Nephron (organoid): ENCODE measurements around the gene GPR39.
A peak's percentile ranks its signal among the peaks of the same experiment; 100 is the strongest.

Experiments
- H3K27ac Mint-ChIP-seq, 3 experiments: 2 replicates each; pipeline ENCODE4 v1.8.0; 2020; ENCODE audit warnings: mixed read lengths in 3 of 3, mild to moderate bottlenecking in 2 of 3, moderate library complexity in 1 of 3
- H3K27me3 Mint-ChIP-seq: 2 replicates; pipeline ENCODE4 v1.8.0; 2021; ENCODE audit warnings: low read depth, mild to moderate bottlenecking, moderate library complexity, mixed read lengths
- H3K36me3 Mint-ChIP-seq: 2 replicates; pipeline ENCODE4 v1.8.0; 2020; ENCODE audit warnings: low read depth, mixed read lengths
- H3K4me1 Mint-ChIP-seq: 2 replicates; pipeline ENCODE4 v1.8.0; 2020; ENCODE audit warnings: mixed read lengths
- H3K4me3 Mint-ChIP-seq, 3 experiments: 2 replicates each; pipeline ENCODE4 v1.8.0; 2020; ENCODE audit warnings: mild to moderate bottlenecking in 3 of 3, mixed read lengths in 3 of 3, moderate library complexity in 2 of 3
- H3K9me3 Mint-ChIP-seq: 2 replicates; pipeline ENCODE4 v1.8.0; 2020; ENCODE audit warnings: mixed read lengths
- TF ChIP-seq, protein P1 (sequence below), 3 experiments: fragments of 200-600 bp; sonication (generic); IDR thresholded peaks; one replicate each; pipeline ENCODE4 v1.5.0; 2021; ENCODE audit warnings: antibody characterized with exemption in 3 of 3; ENCODE audit not compliant: unreplicated experiment in 3 of 3

The GPR39 gene

DNA sequence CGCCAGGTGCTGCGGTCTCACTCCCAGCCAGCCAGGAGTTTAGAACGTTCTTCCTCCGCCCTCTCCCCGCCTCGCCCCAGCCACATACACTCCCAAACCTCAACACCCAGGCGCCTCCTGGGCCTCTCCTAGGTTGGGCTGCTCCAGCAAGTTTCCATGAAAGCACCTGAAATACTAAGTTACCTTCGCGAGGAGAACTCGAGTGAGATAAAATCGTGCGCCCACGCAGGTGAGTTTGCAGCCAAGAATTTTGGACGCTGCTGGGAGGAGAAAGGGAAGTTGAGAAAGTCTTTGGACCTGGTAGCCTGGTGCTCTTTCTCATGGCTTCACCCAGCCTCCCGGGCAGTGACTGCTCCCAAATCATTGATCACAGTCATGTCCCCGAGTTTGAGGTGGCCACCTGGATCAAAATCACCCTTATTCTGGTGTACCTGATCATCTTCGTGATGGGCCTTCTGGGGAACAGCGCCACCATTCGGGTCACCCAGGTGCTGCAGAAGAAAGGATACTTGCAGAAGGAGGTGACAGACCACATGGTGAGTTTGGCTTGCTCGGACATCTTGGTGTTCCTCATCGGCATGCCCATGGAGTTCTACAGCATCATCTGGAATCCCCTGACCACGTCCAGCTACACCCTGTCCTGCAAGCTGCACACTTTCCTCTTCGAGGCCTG is at the start of gene GPR39:
GPR39 (plus strand) TSS at position 83 of the 673 bp plus-strand sequence.
- TF ChIP-seq, protein P1, sequence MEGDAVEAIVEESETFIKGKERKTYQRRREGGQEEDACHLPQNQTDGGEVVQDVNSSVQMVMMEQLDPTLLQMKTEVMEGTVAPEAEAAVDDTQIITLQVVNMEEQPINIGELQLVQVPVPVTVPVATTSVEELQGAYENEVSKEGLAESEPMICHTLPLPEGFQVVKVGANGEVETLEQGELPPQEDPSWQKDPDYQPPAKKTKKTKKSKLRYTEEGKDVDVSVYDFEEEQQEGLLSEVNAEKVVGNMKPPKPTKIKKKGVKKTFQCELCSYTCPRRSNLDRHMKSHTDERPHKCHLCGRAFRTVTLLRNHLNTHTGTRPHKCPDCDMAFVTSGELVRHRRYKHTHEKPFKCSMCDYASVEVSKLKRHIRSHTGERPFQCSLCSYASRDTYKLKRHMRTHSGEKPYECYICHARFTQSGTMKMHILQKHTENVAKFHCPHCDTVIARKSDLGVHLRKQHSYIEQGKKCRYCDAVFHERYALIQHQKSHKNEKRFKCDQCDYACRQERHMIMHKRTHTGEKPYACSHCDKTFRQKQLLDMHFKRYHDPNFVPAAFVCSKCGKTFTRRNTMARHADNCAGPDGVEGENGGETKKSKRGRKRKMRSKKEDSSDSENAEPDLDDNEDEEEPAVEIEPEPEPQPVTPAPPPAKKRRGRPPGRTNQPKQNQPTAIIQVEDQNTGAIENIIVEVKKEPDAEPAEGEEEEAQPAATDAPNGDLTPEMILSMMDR (IDR thresholded peaks at IDR 0.05; ENCODE audit: unreplicated experiment in 3 of 3): no peak
- peak within 1 kb of the TSS; percentile 32 to 77 (median 35) for H3K27ac Mint-ChIP-seq
- H3K36me3 Mint-ChIP-seq: no peaks in the 10 kb centered on the region

DNA sequence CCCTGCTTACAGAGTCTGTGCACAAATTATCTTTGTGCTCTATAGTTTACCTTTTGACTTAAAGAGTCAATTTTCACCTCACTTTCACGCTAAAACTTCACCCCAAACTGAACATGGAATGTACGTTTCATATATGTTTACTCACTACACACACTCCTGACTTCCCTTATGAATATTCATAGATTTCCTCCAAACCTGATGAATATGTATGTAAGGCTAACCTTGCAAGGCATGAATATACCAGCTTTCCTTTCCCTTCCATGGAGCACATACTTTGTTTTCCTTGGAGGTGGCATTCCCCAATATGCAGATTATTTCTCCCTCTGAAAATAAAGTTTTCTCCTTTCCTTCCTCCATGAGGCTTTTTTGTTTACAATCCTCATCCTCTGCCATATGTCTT is 48.4 kb upstream of the GPR39 start:
- H3K27ac Mint-ChIP-seq: no peak overlapping the region
- H3K4me1 Mint-ChIP-seq: no peaks in the 10 kb centered on the region
- H3K4me3 Mint-ChIP-seq: no peak overlapping the region
- H3K9me3 Mint-ChIP-seq: peaks cover 27% of the 10 kb centered on the region
- H3K27me3 Mint-ChIP-seq: peaks cover 3% of the 10 kb centered on the region
- H3K36me3 Mint-ChIP-seq: no peaks in the 10 kb centered on the region
- TF ChIP-seq, protein P1 (IDR thresholded peaks at IDR 0.05; ENCODE audit: unreplicated experiment in 3 of 3): no peak

More for the DNA sequence above, at the start of gene GPR39:
- H3K4me3 Mint-ChIP-seq: peak within 1 kb of the TSS; percentile 83 to 87 (median 86)
- peaks cover 13% of the 10 kb centered on the region for H3K4me1 Mint-ChIP-seq
- no peaks in the 10 kb centered on the region for H3K9me3 Mint-ChIP-seq
- H3K27me3 Mint-ChIP-seq: peaks cover 62% of the 10 kb centered on the region

DNA sequence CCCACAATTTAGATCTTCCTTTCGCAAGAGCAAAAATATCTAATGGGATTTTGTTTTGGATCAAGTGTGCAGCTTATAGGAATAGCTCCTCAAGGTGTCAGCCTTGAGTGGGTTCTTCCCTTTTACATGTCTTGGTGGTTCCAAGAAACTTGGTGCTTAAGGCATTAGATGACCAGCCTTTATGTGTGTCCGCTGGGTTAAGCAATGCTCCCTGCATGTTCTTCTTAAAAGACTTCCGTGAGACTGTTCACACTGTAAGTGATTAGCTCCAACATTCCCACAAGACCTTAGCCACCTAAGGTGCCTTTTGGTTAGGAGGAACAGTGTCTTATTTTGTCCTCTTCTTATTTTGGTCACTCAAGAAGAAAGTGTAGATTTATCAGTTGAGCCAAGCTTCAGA is 44.3 kb upstream of the GPR39 start:
- Mint-ChIP-seq H3K4me1 (no peaks in the 10 kb centered on the region), H3K9me3 (peaks cover 3% of the 10 kb centered on the region), H3K27me3 (peaks cover 3% of the 10 kb centered on the region), H3K36me3 (no peaks in the 10 kb centered on the region), H3K27ac (no peak overlapping the region), H3K4me3 (no peak overlapping the region)
- TF ChIP-seq, protein P1 (IDR thresholded peaks at IDR 0.05; ENCODE audit: unreplicated experiment in 3 of 3): no peak

DNA sequence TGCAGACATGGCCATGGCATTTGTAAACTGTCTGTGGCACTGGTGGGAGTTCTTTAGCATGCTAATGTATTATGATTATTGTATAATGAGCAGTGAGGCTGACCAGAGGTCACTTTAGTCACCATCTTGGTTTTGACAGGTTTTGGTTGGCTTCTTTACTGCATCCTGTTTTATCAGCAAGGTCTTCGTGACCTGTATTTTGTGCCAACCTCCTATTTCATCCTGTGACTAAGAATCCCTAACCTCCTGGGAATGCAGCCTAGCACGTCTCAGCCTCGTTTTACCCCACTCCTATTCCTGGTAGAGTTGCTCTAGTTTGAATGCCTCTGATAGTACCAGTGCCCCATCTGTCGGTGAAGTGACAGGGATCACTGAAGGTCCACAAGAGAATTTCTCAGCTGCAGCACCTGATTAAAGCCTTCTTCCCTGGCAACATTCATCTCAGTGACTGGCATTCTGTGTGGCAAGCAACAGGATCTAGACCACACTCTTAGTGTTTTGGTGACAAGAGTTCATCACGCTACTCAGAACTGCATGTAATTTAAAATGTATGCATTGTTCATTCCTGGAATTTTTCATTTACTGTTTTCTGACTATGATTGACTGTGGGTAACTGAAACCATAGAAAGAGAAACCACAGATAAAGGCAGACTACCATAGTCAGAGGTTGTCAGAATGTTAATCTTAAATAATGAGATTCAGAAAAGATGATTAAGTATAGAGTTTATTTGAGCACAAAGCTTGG is 43.0 kb upstream of the GPR39 start:
- H3K36me3 Mint-ChIP-seq: no peaks in the 10 kb centered on the region
- TF ChIP-seq, protein P1 (IDR thresholded peaks at IDR 0.05; ENCODE audit: unreplicated experiment in 3 of 3): no peak
- no peak overlapping the region for H3K27ac Mint-ChIP-seq
- H3K27me3 Mint-ChIP-seq: no peaks in the 10 kb centered on the region
- no peaks in the 10 kb centered on the region for H3K4me1 Mint-ChIP-seq
- H3K4me3 Mint-ChIP-seq: no peak overlapping the region
- peaks cover 3% of the 10 kb centered on the region for H3K9me3 Mint-ChIP-seq

DNA sequence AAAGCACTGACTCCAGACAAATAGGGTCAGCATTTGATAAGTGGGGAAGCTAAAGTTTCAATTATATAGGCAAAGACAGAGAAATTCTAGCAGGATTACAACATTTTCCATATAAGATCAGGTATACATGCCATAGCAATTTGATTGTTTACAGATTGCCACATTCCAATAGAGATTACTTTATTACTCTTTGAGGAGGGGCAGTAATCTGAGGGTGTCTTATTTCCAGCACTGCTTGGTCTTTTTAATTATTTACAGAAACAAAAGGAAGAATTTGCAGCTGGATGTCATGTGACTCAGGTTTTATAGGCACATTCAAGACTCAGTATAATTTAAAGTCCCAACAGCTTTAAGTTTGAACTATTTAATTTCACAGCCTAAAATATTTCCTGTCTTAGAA is 42.5 kb upstream of the GPR39 start:
- Mint-ChIP-seq H3K4me1 (no peaks in the 10 kb centered on the region), H3K36me3 (no peaks in the 10 kb centered on the region), H3K27ac (no peak overlapping the region), H3K9me3 (peaks cover 3% of the 10 kb centered on the region), H3K27me3 (no peaks in the 10 kb centered on the region), H3K4me3 (no peak overlapping the region)
- TF ChIP-seq, protein P1 (IDR thresholded peaks at IDR 0.05; ENCODE audit: unreplicated experiment in 3 of 3): no peak
